GM19023 (cell line): ENCODE measurements around the gene TUBB3.
"Not testable (repeated sequence)": the region's sequence is repeated elsewhere in the genome, so short reads cannot be mapped to it uniquely, and the experiment has no call there.

Experiments
- ATAC-seq: cut with Tn5 transposase; IDR thresholded peaks from one replicate; pipeline ENCODE4 v1.9.1; 2021; ENCODE audit warnings: mild to moderate bottlenecking, moderate library complexity; ENCODE audit not compliant: unreplicated experiment

TUBB3 gene

DNA sequence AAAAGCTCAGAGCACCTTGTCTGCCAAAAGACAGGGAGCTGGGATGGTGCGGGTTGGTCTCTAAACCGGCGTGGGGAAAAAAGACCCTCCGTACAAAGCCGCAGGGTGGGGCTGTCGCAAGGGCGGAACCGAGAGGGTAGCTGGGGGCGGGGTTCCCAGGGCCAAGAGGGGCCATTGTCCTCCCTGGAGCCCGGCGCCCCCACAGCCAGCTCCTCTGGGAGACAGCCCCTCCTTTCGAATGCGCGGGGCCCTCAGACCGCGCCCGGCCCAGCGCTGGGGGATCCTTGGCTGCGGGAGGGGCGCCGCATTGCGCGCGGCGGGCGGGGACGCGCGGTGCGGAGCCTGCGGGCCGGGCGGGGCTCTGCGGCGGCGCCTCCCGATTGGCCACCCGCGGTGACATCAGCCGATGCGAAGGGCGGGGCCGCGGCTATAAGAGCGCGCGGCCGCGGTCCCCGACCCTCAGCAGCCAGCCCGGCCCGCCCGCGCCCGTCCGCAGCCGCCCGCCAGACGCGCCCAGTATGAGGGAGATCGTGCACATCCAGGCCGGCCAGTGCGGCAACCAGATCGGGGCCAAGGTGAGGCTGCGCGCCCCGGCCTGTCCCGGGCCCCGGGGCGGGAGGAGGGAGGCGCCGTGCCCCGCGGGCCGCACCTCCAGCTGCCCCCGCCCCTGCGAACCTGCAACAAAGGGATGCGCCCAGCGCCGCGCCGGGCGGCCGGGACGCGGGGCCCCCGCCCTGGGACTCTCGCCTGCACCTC is at the start of gene TUBB3:
Gene TUBB3 (plus strand): TSS at position 459 of the 756 bp plus-strand sequence. CDS start 60 bp downstream, at position 519.
- no peak for ATAC-seq

DNA sequence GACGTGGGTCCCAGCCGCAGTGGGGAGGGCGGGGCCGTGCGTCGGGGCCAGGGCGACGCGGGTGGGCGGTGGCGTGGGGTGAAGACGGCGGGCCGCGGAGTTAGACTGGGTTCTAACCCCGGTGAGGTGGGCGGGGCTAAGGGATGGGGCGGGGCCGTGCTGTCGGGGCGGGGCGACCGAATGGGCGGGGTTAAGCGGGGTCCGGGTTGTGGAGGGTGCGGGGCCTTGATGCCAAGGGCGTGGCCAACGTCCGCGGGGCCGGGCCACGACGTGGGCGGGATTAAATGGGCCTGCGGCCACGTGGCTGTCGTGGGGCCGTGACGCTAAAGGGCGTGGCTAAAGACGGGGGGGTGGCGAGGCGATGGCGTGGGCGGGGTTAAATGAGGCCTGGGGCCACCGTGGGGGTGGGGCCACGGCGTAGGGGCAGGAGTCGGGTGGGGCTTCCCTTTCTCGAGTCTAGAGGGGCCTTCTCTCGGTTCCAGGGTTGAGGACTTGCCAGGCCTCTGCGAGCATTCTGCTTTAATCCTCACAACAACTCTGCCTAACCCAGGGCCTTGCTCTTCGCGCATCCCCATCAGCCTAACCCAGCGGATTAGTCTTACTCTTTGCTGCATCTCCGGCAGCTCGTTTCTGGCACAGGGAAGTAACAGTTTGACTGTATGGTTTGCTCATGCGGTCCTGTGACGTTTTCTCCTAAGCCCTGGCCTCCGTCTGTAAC is 49.0 kb upstream of the TUBB3 start:
- peak; percentile 64 for ATAC-seq

GRCh38 chr16:89879123-89879522 is 44.0 kb upstream of the TUBB3 start:
- not testable (repeated sequence) for ATAC-seq

DNA sequence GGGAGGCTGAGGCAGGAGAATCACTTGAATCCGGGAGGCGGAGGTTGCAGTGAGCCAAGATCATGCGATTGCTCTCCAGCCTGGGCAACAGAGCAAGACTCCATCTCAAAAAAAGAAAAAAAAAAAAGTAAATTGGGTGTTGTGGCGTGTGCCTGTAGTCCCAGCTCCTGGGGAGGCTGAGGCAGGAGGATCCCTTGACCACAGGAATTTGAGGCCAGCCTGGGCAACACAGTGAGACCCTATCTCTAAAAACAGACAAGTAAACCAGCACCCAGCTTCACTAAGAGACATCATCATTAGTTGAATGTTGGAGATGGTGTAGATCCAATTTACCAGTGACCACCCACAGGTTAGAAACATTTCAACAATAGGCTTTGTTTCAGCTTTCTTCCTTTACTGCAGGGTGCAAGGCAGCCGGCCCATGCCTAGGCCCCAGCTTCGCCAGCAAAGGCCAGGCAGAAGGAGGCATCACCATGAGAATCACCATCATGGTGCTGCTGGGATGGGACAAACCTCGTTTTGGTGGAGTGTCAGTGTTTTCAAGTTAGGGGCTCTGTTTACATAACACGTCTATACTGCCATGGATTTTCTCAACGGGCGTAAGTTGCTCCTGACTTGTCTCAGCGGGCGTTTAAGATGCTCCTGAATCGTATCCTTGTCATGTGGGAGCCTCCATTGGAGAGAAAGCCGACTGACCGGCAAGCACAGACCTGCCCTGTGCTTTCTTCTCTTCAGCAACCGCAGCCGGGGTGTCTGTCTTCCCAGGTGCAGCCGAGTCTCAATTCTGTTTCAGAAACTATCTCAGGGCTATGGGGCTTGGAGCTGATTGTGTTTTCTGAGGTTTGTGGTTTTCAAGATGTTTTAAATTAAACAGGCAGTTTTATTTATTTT is 42.4 kb upstream of the TUBB3 start:
- no peak for ATAC-seq

DNA sequence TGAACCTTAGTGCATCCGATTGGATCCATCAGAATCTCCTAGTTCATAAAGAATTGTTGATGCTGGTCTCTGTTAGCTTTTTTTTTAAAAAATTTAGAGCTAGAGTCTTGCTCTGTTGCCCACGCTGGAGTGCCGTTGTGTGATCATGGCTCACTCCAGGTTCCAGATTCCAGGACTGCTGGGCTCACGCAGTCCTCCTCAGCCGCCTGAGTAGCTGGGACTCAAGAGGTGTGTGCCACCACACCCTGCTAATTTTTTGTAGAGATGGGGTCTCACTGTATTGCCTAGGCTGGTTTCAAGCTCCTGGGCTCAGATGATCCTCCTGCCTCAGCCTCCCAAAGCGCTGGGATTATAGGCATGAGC is 41.8 kb upstream of the TUBB3 start:
- no peak for ATAC-seq

- no peak for ATAC-seq
Observed at GRCh38 chr16:89883346-89884040, 39.6 kb upstream of the TUBB3 start.

- ATAC-seq = no peak
Observed at GRCh38 chr16:89884041-89884421, 39.1 kb upstream of the TUBB3 start.

GRCh38 chr16:89887243-89887642 is 35.9 kb upstream of the TUBB3 start:
- no peak for ATAC-seq

GRCh38 chr16:89890200-89890599 is 32.9 kb upstream of the TUBB3 start:
- no peak for ATAC-seq

DNA sequence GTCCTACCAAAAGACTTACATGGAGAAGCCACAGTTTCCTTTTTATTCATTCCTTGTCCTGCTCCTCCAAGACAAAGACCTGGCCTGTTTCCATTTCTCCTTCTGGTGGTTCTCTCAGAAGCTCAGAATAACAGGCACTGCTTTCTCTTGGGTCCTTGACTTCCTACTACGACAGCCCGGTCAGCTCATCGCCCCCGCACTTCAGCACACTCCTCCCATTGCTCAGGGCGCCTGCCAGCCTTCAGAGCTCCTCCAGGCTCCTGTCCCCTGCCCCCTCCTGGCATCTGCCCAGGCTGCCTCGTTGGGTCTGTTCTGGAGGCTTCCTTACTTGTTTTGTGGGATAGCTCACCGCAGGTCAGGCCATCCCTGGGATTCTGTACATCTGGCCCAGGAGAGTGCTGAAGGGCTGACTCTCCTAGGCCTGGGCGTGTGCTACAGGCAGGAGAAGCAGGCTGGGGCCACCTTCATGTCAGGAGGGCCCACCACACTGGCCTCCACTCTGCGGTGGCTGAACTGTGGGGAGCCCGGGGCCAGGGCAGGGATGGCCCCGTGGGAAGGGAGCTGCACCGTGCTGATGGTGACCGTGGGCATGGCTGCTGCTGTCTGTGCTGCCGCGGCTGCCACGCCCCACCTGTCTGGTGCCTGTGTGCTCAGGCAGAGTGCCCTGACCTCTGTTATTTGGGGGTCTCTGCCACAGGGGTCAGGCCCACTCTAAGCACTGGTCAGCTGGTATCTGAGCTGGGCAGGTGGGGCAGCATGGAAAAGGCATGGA is 32.1 kb upstream of the TUBB3 start:
- ATAC-seq = no peak

- no peak for ATAC-seq
Observed at GRCh38 chr16:89892055-89892630, 31.0 kb upstream of the TUBB3 start.

DNA sequence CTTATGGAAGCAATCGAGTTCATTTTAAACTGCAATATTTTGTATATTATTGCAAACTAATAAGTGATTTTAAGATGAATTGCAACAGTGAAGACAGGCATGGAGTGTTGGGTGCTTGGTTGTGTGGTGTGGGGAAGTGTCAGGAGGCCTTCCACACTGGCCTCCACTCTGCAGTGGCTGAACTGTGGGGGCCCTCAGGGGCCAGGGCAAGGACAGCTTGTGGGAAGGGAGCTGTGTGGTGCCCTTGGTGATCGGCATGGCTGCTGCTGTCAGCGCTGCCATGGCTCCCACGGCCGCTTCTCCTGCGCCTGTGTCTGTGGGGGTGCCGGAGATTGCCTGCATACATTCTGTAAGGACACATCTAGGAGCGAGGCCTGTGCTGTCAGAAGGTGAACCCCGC is 30.5 kb upstream of the TUBB3 start:
- no peak for ATAC-seq

DNA sequence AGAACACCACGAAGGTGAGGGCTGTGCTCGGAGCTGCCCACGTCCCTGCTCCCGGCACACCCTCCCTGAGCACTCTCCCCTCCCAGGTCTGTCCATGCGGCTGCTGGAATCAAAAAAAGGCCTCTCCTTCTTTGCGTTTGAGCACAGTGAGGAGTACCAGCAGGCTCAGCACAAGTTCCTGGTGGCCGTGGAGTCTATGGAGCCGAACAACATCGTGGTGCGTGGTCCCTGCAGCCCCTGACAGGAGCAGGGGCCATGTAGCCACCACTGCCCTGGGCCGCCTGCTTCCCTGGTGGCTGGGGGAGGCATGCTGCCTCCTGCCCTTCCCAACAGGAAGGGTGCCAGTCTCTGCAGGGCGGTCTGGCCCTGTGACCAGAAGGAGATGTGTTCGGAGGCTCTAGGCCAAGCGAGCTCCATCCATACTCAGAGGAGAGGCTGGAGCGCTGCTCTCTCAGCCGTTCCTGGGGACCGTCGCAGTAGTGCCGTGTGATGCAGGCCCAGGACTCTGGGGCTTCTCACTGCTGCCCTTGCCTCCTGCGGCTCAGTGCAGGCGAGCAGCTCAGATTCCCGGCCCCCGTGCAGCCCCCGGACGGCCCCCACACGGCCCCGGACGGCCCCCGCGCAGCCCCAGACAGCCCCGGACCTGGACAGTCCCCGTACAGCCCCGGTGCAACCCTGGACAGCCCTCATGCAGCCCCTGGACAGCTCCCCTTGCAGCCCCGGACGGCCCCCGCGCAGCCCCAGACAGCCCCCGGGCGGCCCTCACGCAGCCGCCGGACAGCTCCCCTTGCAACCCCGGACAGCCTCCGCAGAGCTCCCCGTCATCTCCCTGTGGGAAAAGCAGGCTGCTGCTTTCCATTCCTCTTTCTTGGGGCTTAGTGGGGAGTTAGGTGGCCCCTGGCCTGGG is 29.2 kb upstream of the TUBB3 start:
- ATAC-seq = no peak

DNA sequence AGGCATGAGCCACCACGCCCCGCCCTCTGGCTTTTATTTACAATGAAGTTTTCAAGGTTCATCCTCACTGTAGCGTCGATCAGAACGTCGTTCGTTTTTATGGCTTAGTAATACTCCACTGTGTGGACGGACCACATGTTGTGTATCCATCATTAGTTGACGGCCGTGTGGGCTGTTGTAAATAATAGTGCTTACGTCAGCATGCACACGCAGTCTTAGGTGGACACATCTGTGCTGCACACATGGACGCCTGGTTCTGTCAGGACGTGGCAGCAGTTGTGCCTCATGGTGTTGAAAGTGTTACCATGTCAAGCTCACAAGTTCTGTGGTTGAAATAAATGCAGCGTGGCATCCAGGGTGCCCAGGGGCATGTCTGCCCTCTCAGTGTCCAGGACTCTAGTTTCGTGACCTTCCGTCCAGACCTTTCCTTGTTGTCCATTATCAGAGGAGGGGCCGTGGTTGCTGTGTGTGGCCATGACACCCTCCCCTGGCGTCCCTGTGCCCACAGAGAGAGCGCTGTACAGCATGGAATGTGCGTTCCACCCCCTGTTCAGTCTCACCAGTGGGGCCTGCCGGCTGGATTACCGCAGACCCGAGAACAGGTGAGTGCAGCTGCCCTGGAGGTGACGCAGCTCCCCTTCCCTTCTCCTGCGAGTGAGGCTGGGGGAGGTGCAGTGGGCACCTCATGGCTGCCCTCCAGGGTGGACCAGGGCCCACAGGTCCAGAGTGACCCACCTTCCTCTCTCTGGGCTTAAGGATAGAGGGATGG is 27.5 kb upstream of the TUBB3 start:
- ATAC-seq = no peak

DNA sequence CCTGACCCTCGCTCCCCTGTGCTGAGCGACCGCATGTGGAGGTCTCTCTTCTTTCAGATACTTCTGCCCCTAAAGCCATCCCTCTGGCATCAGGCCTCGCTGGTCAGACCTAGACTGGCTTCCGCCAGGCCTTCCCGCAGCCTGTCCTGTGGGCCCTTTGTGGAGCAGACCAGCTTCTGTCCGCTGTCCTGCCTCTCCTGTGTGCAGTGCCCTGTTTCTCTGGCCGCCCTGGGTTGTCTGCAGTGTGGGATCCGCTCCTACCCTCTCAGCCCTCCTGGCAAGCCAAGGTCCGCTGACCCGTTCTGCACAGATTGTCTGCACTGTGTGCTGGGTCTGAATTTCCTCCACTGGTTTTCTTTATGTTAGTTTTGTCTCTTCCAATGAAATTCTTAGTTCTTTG is 25.9 kb upstream of the TUBB3 start:
- ATAC-seq = no peak

DNA sequence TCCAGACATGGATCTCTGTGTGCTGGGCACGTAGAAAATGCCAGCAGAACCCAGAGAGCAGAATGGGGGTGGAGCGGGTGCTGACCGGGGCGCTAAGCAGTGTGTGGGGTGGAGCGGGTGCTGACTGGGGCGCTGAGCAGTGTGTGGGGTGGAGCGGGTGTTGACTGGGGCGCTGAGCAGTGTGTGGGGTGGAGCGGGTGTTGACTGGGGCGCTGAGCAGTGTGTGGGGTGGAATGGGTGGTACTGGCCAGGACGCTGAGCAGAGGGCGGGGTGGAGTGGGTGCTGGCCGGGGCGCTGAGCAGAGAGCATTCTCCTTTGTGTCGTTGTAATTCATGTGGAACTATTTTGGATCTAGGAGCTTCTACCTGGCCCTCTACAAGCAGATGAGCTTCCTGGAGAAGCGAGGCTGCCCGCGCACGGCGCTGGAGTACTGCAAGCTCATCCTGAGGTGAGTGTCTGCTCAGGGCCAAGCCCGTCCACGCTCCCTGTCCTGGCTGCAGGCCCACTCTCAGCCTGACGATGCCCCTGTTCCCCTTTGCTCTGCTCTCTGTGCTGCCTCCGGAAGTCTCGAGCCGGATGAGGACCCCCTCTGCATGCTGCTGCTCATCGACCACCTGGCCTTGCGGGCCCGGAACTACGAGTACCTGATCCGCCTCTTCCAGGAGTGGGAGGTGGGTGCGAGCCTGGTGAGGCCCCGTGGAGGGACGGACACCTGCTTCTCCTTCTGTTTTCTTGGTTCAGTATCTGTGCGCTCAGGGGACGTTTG is 24.8 kb upstream of the TUBB3 start:
- no peak for ATAC-seq

DNA sequence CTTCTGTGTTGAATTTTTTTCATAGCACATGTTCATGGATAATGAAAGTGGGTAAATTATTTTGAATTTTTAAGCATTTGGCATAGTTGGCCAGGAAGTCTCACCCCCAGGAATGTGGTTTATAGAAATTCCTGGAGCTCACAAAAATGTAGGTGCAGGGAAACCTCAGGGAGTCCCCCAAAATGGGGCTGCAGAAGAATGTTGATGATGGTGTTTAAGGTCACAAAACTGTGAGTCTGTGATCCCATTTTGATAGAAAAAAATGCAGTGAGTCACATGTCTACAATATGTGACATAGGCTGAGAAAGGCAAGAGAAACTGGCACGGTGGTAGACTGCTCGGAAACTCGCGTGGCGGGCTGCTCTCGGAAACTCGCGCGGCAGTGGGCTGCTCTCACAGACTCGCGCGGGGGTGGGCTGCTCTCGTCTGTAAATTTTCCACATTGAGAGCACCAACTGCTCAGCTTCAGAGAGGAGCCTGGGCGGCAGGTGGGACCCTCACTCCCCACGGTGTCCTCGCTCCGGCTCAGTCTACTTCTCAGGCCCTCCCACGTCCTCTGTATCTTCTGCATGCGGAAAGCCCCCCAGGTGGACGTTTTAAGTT is 23.2 kb upstream of the TUBB3 start:
- no peak for ATAC-seq
